Mesenchymal stem cell (in vitro differentiated cells and primary cell): ENCODE measurements around the gene AQP3.

ENCODE experiments used
- DNase-seq: peaks from one replicate; pipeline ENCODE4 v3.0.0-alpha.2; 2013
- H2AFZ ChIP-seq: one replicate; pipeline ENCODE4 v1.6.1; 2013; ENCODE audit warnings: low read depth, mild to moderate bottlenecking, control low read depth, inconsistent platforms, low read length, moderate library complexity
- H2AK5ac ChIP-seq: 2 replicates; pipeline ENCODE4 v1.6.1; 2013; ENCODE audit warnings: low read length, moderate library complexity, mild to moderate bottlenecking, inconsistent platforms; ENCODE audit not compliant: severe bottlenecking
- H2BK120ac ChIP-seq: one replicate; pipeline ENCODE4 v1.6.1; 2013; ENCODE audit warnings: low read depth, mild to moderate bottlenecking, inconsistent platforms, low read length, moderate library complexity
- H2BK12ac ChIP-seq, 2 experiments: one replicate each; pipeline ENCODE4 v1.6.1; 2013; ENCODE audit warnings: inconsistent platforms in 2 of 2, low read length in 2 of 2, mild to moderate bottlenecking in 2 of 2, moderate library complexity in 2 of 2, control low read depth in 1 of 2
- H2BK15ac ChIP-seq: one replicate; pipeline ENCODE4 v1.6.1; 2013; ENCODE audit warnings: mild to moderate bottlenecking, low read depth, inconsistent platforms; ENCODE audit not compliant: poor library complexity, severe bottlenecking
- H2BK5ac ChIP-seq: 2 replicates; pipeline ENCODE4 v1.6.1; 2013; ENCODE audit warnings: low read depth, mild to moderate bottlenecking, low read length, control low read depth, inconsistent platforms; ENCODE audit not compliant: poor library complexity, severe bottlenecking
- H3K14ac ChIP-seq, 2 experiments: one replicate each; pipeline ENCODE4 v1.6.1; 2013; ENCODE audit warnings: inconsistent platforms in 2 of 2, low read length in 2 of 2, control low read depth in 1 of 2, mild to moderate bottlenecking in 1 of 2, moderate library complexity in 1 of 2
- H3K18ac ChIP-seq, 2 experiments: one replicate each; pipeline ENCODE4 v1.6.1; 2013; ENCODE audit warnings: inconsistent platforms in 2 of 2, low read length in 2 of 2, control low read depth in 1 of 2, low read depth in 1 of 2, mild to moderate bottlenecking in 1 of 2
- H3K23ac ChIP-seq, 2 experiments: one replicate each; pipeline ENCODE4 v1.6.1; 2013; ENCODE audit warnings: inconsistent platforms in 2 of 2, low read length in 2 of 2, mild to moderate bottlenecking in 2 of 2, moderate library complexity in 2 of 2, control low read depth in 1 of 2
- H3K27ac ChIP-seq: 2 replicates; pipeline ENCODE4 v1.5.1; 2013; ENCODE audit warnings: mild to moderate bottlenecking, moderate library complexity, low read length, control low read depth, inconsistent platforms; ENCODE audit not compliant: poor library complexity, severe bottlenecking
- H3K27me3 ChIP-seq, 2 experiments: 2 replicates each; pipeline versions ENCODE4 v1.6.1 to v1.7.0; 2013; ENCODE audit warnings: low read length in 2 of 2, mild to moderate bottlenecking in 2 of 2, moderate library complexity in 2 of 2, control low read depth in 1 of 2, inconsistent platforms in 1 of 2; ENCODE audit not compliant: control insufficient read depth in 1 of 2, insufficient read depth in 1 of 2
- H3K36me3 ChIP-seq, 2 experiments: 2 replicates each; pipeline versions ENCODE4 v1.6.1 to v1.7.0; 2013; ENCODE audit warnings: low read length in 2 of 2, control low read depth in 1 of 2, inconsistent platforms in 1 of 2, low read depth in 1 of 2, mild to moderate bottlenecking in 1 of 2; ENCODE audit not compliant: insufficient read depth in 2 of 2, control insufficient read depth in 1 of 2
- H3K4ac ChIP-seq, 2 experiments: one replicate each; pipeline ENCODE4 v1.6.1; 2013; ENCODE audit warnings: inconsistent platforms in 2 of 2, low read length in 2 of 2, mild to moderate bottlenecking in 2 of 2, moderate library complexity in 2 of 2, control low read depth in 1 of 2, low read depth in 1 of 2
- H3K4me1 ChIP-seq: 2 replicates; pipeline ENCODE4 v1.6.1; 2013; ENCODE audit warnings: low read depth, low read length, control low read depth; ENCODE audit not compliant: control insufficient read depth, insufficient read depth
- H3K4me2 ChIP-seq: 2 replicates; pipeline ENCODE4 v1.6.1; 2013; ENCODE audit warnings: low read length, mild to moderate bottlenecking, inconsistent platforms; ENCODE audit not compliant: poor library complexity, severe bottlenecking
- H3K4me3 ChIP-seq, 2 experiments: 2 replicates each; pipeline versions ENCODE4 v1.5.1 to v1.7.0; 2013; ENCODE audit warnings: low read length in 2 of 2, mild to moderate bottlenecking in 2 of 2, control low read depth in 1 of 2, low read depth in 1 of 2; ENCODE audit not compliant: insufficient read depth in 1 of 2
- H3K79me1 ChIP-seq: replicated peaks from 2 replicates; pipeline ENCODE4 v1.6.1; 2013; ENCODE audit warnings: mild to moderate bottlenecking, control low read depth, low read length, inconsistent platforms; ENCODE audit not compliant: poor library complexity, severe bottlenecking
- H3K9ac ChIP-seq: 2 replicates; pipeline ENCODE4 v1.7.0; 2013; ENCODE audit warnings: mild to moderate bottlenecking, low read length, moderate library complexity
- H3K9me3 ChIP-seq: 2 replicates; pipeline ENCODE4 v1.7.0; 2013; ENCODE audit warnings: mild to moderate bottlenecking, low read length; ENCODE audit not compliant: control insufficient read depth
- H4K8ac ChIP-seq: one replicate; pipeline ENCODE4 v1.6.1; 2013; ENCODE audit warnings: inconsistent platforms, mild to moderate bottlenecking, low read length, moderate library complexity
- H4K91ac ChIP-seq: one replicate; pipeline ENCODE4 v1.6.1; 2013; ENCODE audit warnings: mild to moderate bottlenecking, low read length, inconsistent platforms
- WGBS: methylation state at CpG from one replicate; pipeline ENCODE4 v1.1.7; 2013; ENCODE audit warnings: mixed read lengths; 5-methylcytosine and 5-hydroxymethylcytosine counted together

AQP3 gene

DNA sequence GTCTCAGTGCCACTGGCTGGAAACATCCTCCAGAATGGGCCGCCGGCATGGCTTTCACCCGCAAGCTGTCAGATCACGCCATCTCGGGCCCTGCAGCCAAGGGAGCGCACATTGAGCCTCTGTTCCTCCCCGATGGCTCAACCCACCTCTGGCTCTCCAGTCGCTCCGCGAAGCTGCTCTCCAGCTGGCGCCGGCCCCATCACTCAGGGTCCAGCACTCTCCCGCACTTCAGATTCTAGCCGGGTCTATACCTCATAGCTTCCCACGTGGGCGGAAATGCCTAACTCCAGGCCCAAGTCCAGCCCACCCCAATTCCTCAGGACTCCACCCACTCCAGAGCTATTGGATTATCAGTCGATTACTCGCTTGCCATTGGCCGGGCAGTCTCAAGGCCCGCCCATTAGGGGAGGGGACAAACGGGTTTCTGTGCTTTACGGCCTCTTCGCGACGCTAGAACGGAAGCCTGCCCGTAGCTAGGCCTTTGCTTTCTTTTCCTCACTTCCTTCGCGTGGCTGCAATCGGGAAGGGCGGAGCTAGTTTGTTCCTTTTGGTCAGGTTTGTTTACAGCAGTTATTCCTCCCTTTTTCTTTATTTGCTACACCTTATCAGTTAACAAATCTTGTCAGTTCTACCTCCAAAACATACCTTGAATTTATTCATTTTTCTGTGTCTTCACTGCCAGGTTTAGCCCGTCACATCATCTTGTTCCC is 26.4 kb upstream of the AQP3 start, which contains the start of gene NOL6:
NOL6 (minus strand) TSS at position 282 of the 710 bp plus-strand sequence; CDS start at position 200, 82 bp downstream.
- Histone ChIP-seq H3K79me1 (peaks cover 19% of the 10 kb centered on the region), H3K4me3 (peak within 1 kb of the TSS; percentile 97), H4K91ac (peak within 1 kb of the TSS; percentile 27), H3K4me2 (peak within 1 kb of the TSS; percentile 90), H2BK120ac (no peak within 1 kb of the TSS), H2AK5ac (peak within 1 kb of the TSS; percentile 62), H3K18ac (peak within 1 kb of the TSS in 1 of 2 experiments; percentile 81), H3K36me3 (peaks cover 20 to 38% of the 10 kb centered on the region in 2 experiments), H2BK15ac (no peak within 1 kb of the TSS), H3K23ac (peak within 1 kb of the TSS in 1 of 2 experiments; percentile 30), H3K4ac (peak within 1 kb of the TSS; percentile 39 to 81), H3K14ac (peak within 1 kb of the TSS in 1 of 2 experiments; percentile 58), H2BK5ac (peak within 1 kb of the TSS; percentile 32), H2BK12ac (no peak within 1 kb of the TSS), H3K4me1 (peaks cover 12% of the 10 kb centered on the region), H3K9ac (peak within 1 kb of the TSS; percentile 95), H3K27ac (peak within 1 kb of the TSS; percentile 56), H3K27me3 (no peaks in the 10 kb centered on the region), H3K9me3 (no peaks in the 10 kb centered on the region), H2AFZ (peak within 1 kb of the TSS; percentile 95), H4K8ac (peak within 1 kb of the TSS; percentile 72)
- WGBS = under 1% methylated on average over 31 of the region's 32 CpGs
- peak; percentile 99 for DNase-seq

DNA sequence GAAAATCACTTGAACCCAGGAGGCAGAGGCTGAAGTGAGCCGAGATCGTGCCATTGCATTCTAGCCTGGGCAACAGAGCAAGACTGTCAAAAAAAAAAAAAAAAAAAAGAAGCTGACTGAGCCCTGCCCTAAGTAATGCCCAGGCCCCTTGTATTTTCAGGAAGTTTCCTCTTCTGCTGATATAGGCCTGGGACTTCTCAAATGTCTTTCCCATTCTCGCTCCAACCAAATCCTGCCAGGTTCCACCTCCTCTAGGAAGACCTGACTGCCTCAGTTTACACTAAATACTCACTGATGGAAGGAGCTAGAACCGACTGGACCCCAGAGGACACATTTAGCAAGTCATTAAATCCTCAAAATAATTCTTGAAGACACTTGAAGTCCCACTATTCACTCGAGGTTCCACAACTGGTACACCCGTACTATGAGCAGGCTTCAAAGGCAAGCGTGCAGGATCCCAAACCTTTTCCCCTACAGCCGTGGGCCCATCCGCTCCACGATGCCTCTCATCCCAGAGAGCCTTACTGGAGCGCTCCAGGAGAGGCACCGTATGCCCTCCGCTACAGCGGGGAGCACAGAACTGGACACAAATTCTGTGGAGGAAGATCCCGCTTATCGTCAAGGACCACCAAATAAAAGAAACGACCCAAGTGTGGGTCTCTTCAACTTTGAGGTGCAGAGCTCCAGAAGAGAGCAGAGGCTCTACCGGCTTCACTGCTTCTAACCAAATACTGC is 25.7 kb upstream of the AQP3 start:
- peaks cover 12% of the 10 kb centered on the region for H3K4me1 ChIP-seq
- H3K4me3 ChIP-seq = peak overlapping the region; percentile 97
- H3K9me3 ChIP-seq = no peaks in the 10 kb centered on the region
- peak overlapping the region in 1 of 2 experiments; percentile 58 for H3K14ac ChIP-seq
- H3K4me2 ChIP-seq = peak overlapping the region; percentile 90
- H3K9ac ChIP-seq = peak overlapping the region; percentile 95
- H3K36me3 ChIP-seq = peaks cover 28 to 42% of the 10 kb centered on the region in 2 experiments
- H2AFZ ChIP-seq = no peak overlapping the region
- H3K18ac ChIP-seq = peak overlapping the region in 1 of 2 experiments; percentile 81
- H3K27ac ChIP-seq = peak overlapping the region; percentile 44
- no peak overlapping the region for H2BK12ac ChIP-seq
- H3K79me1 ChIP-seq = peaks cover 21% of the 10 kb centered on the region
- H4K91ac ChIP-seq = no peak overlapping the region
- H2BK120ac ChIP-seq = no peak overlapping the region
- peak overlapping the region; percentile 39 to 81 for H3K4ac ChIP-seq
- H2BK15ac ChIP-seq = no peak overlapping the region
- H3K27me3 ChIP-seq = no peaks in the 10 kb centered on the region
- no peak for DNase-seq
- peak overlapping the region; percentile 32 for H2BK5ac ChIP-seq
- H3K23ac ChIP-seq = peak overlapping the region in 1 of 2 experiments; percentile 30
- WGBS = 17% methylated on average over 18 of the region's 18 CpGs
- peak overlapping the region; percentile 62 for H2AK5ac ChIP-seq
- no peak overlapping the region for H4K8ac ChIP-seq

DNA sequence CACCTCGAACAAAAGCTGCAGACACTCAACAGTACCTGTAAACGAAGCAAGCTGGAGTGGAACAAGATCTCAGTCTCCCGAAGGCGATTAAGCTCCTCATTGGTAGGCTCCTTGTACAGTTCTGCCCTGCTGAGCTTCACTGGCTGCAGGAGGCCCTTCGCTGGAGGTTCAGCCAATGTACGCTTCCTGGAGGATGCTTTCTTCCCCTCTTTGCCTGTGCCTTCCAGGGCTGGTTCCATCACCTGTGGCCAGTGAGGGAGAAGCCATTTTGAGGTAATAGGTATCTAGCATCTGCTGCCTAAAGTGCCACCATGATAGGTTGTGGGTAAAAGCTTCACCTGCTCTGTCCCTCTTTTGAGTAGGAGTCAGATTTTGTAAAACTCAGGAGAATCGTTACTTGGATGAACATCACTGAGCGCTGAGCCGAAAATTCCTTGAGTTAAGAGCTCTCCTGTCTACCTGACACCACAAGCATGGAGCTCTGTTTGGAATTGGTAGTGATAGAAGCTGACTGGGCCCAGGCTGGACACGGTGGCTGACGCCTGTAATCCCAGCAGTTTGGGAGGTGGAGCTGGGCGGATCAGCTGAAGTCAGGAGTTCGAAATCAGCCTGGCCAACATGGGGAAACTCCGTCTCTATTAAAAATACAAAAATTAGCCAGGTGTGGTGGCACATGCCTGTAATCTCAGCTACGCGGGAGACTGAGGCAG is 24.9 kb upstream of the AQP3 start:
- Histone ChIP-seq H3K4me2 (peak overlapping the region; percentile 90), H4K8ac (no peak overlapping the region), H2AFZ (no peak overlapping the region), H2BK12ac (no peak overlapping the region), H2BK15ac (no peak overlapping the region), H4K91ac (no peak overlapping the region), H3K79me1 (peaks cover 26% of the 10 kb centered on the region), H2BK5ac (no peak overlapping the region), H2BK120ac (no peak overlapping the region), H3K4me3 (peak overlapping the region in 1 of 2 experiments; percentile 97), H3K9ac (peak overlapping the region; percentile 95), H3K27me3 (no peaks in the 10 kb centered on the region), H3K18ac (no peak overlapping the region), H3K14ac (no peak overlapping the region), H3K4me1 (peaks cover 12% of the 10 kb centered on the region), H3K36me3 (peaks cover 35 to 49% of the 10 kb centered on the region in 2 experiments), H3K27ac (no peak overlapping the region), H3K4ac (no peak overlapping the region), H2AK5ac (no peak overlapping the region), H3K9me3 (no peaks in the 10 kb centered on the region), H3K23ac (no peak overlapping the region)
- 96% methylated on average over 16 of the region's 16 CpGs for WGBS
- DNase-seq = no peak
